Thyroid gland (tissue), 4 donors: ENCODE measurements around the gene ADGRD1. TPM values are rescaled to one million over a fixed set of nuclear protein-coding genes. Genes with fewer than 3 reads are reported as not detected.

Experiments used
- DNase-seq, 2 donors: peaks; one replicate each; pipeline ENCODE4 v3.0.0-alpha.2; 2019
- H3K27ac ChIP-seq, 3 donors: fragments of 200-600 bp; sonication (generic); 1 replicate in 2 of 3; 2 replicates in 1 of 3; pipeline ENCODE4 v1.5.1; 2016 to 2019; ENCODE audit warnings: mild to moderate bottlenecking in 1 of 3, moderate library complexity in 1 of 3
- H3K27me3 ChIP-seq: fragments of 200-600 bp; sonication (generic); one replicate; pipeline ENCODE4 v1.5.1; 2019
- H3K36me3 ChIP-seq, 2 donors: fragments of 200-600 bp; sonication (generic); one replicate each; pipeline ENCODE4 v1.5.1; 2016 to 2019
- H3K4me1 ChIP-seq, 2 donors: fragments of 200-600 bp; sonication (generic); one replicate each; pipeline ENCODE4 v1.5.1; 2017 to 2019
- H3K4me3 ChIP-seq, 3 donors: fragments of 200-600 bp; sonication (generic); replicated peaks in 1 of 3; 1 replicate in 2 of 3; 2 replicates in 1 of 3; pipeline ENCODE4 v1.5.1; 2016; ENCODE audit warnings: mild to moderate bottlenecking in 1 of 3
- H3K9me3 ChIP-seq: fragments of 200-600 bp; sonication (generic); one replicate; pipeline ENCODE4 v1.5.1; 2017
- CTCF ChIP-seq, 6 experiments: fragments of 200-600 bp in 3 of 6; fragments of 450-650 bp in 3 of 6; sonication (generic) in 3 of 6; IDR thresholded peaks; one replicate each; pipeline ENCODE4 v1.5.1; 2016 to 2019; ENCODE audit warnings: antibody characterized with exemption in 6 of 6, mild to moderate bottlenecking in 2 of 6, inconsistent platforms in 1 of 6, moderate library complexity in 1 of 6
- POLR2A ChIP-seq, 2 donors: fragments of 450-650 bp; IDR thresholded peaks; one replicate each; pipeline ENCODE4 v1.6.1; 2017; ENCODE audit warnings: antibody characterized with exemption in 2 of 2, mild to moderate bottlenecking in 2 of 2, moderate library complexity in 1 of 2
- WGBS, 2 donors: methylation state at CpG; one replicate each; pipeline ENCODE4 v1.1.5; 2017; 5-methylcytosine and 5-hydroxymethylcytosine counted together
- intact Hi-C: fragments of 100-400 bp; cut with DNase I; formaldehyde crosslinking; loops from one replicate; pipeline ENCODE4 v1.15.1; 2023
- total RNA-seq, 4 donors: library from RNA; depleted of rRNA; stranded (reverse); fragments of >200 nt; gene quantifications; one replicate each; pipeline ENCODE4 v1.2.3, GENCODE V29; 2016

ADGRD1 gene
- total RNA-seq, 4 donors from 2014 or later = 14.1 to 44.3 (median 24.7) TPM

- Histone ChIP-seq H3K27ac (no peak overlapping the region), H3K4me3 (no peak overlapping the region), H3K4me1 (peaks cover 25 to 36% of the 10 kb centered on the region in 2 donors), H3K9me3 (no peaks in the 10 kb centered on the region), H3K27me3 (no peaks in the 10 kb centered on the region), H3K36me3 (no peaks in the 10 kb centered on the region)
- intact Hi-C loops = no loop called here
- no peak for DNase-seq
- 80 to 83% methylated on average over 6 to 7 of the region's 8 CpGs for WGBS, 2 donors
- TF ChIP-seq POLR2A (IDR thresholded peaks at IDR 0.05) = no peak
- TF ChIP-seq CTCF (IDR thresholded peaks at IDR 0.05) = no peak
Measured at GRCh38 chr12:130989391-130989790, 35.7 kb downstream of the ADGRD1 start.

GRCh38 chr12:130990034-130990433 lies 36.3 kb downstream of the ADGRD1 start:
- Histone ChIP-seq H3K27me3 (no peaks in the 10 kb centered on the region), H3K36me3 (no peaks in the 10 kb centered on the region), H3K27ac (no peak overlapping the region), H3K4me3 (no peak overlapping the region), H3K4me1 (peaks cover 25 to 43% of the 10 kb centered on the region in 2 donors), H3K9me3 (no peaks in the 10 kb centered on the region)
- intact Hi-C loops = no loop called here
- 88 to 93% methylated on average over 8 of the region's 8 CpGs for WGBS, 2 donors
- no peak for DNase-seq
- TF ChIP-seq POLR2A (IDR thresholded peaks at IDR 0.05) (no peak), CTCF (IDR thresholded peaks at IDR 0.05) (no peak)

- Histone ChIP-seq H3K4me3 (no peak overlapping the region), H3K27me3 (no peaks in the 10 kb centered on the region), H3K36me3 (no peaks in the 10 kb centered on the region), H3K9me3 (no peaks in the 10 kb centered on the region), H3K4me1 (peaks cover 25 to 41% of the 10 kb centered on the region in 2 donors), H3K27ac (peak overlapping the region; percentile 43 to 82 (median 79))
- peak in 1 of 2 donors; percentile 50 for TF ChIP-seq POLR2A (IDR thresholded peaks at IDR 0.05)
- TF ChIP-seq CTCF (IDR thresholded peaks at IDR 0.05) = no peak
- WGBS, 2 donors = 27 to 39% methylated on average over 8 of the region's 8 CpGs
- peak; percentile 91 to 93 for DNase-seq
- intact Hi-C loops = no loop called here
Measured at GRCh38 chr12:130992448-130992847, 38.7 kb downstream of the ADGRD1 start.

- Histone ChIP-seq H3K9me3 (no peaks in the 10 kb centered on the region), H3K27me3 (no peaks in the 10 kb centered on the region), H3K4me1 (peaks cover 25 to 41% of the 10 kb centered on the region in 2 donors), H3K4me3 (no peak overlapping the region), H3K27ac (peak overlapping the region; percentile 43 to 82 (median 79)), H3K36me3 (no peaks in the 10 kb centered on the region)
- peak; percentile 55 to 78 for DNase-seq
- WGBS, 2 donors = 32 to 38% methylated on average over 5 of the region's 5 CpGs
- TF ChIP-seq POLR2A (IDR thresholded peaks at IDR 0.05) (no peak), CTCF (IDR thresholded peaks at IDR 0.05) (no peak)
- intact Hi-C loops = no loop called here
Measured at GRCh38 chr12:130992979-130993538, 39.4 kb downstream of the ADGRD1 start.

GRCh38 chr12:130993759-130994670 lies 40.3 kb downstream of the ADGRD1 start:
- 91 to 93% methylated on average over 26 to 29 of the region's 32 CpGs for WGBS, 2 donors
- Histone ChIP-seq H3K27ac (peak overlapping the region in 1 of 3 donors; percentile 29), H3K27me3 (no peaks in the 10 kb centered on the region), H3K4me3 (no peak overlapping the region), H3K36me3 (no peaks in the 10 kb centered on the region), H3K9me3 (no peaks in the 10 kb centered on the region), H3K4me1 (peaks cover 25 to 41% of the 10 kb centered on the region in 2 donors)
- no peak for DNase-seq
- TF ChIP-seq POLR2A (IDR thresholded peaks at IDR 0.05) (no peak), CTCF (IDR thresholded peaks at IDR 0.05) (no peak)
- intact Hi-C loops = no loop called here
